GM11168 (cell line): ENCODE measurements around the gene GPHN.
"Not testable (repeated sequence)": the region's sequence is repeated elsewhere in the genome, so short reads cannot be mapped to it uniquely, and the experiment has no call there.

Experiments used
- in situ Hi-C: fragments of 300-500 bp; cut with MboI; formaldehyde crosslinking; loops from one replicate; pipeline ENCODE4 v1.12.0; 2022; ENCODE audit warnings: low sequenced_read_pairs; ENCODE audit not compliant: unreplicated experiment

Gene GPHN

DNA sequence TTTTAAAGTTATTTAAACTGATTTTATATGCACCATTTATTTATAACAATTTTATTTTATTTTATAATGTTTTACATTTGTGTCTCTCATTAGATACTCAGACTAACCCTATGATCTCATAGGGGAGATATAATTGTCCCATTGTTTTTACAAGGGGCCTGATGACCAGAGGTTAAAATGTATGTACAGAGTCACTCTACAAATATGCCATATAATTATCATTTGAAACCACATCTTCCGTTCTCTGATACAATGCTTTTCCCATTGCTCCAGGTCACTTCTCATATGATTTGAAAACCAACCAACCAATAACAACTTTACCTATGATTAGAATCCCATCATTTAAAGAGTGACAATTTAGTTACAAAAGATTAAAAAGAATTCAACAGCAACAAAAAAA is 137.8 kb downstream of the GPHN start:
- in situ Hi-C loops, result no loop called here

- in situ Hi-C loops, result no loop called here
Observed at GRCh38 chr14:66649498-66649897, 141.6 kb downstream of the GPHN start.

DNA sequence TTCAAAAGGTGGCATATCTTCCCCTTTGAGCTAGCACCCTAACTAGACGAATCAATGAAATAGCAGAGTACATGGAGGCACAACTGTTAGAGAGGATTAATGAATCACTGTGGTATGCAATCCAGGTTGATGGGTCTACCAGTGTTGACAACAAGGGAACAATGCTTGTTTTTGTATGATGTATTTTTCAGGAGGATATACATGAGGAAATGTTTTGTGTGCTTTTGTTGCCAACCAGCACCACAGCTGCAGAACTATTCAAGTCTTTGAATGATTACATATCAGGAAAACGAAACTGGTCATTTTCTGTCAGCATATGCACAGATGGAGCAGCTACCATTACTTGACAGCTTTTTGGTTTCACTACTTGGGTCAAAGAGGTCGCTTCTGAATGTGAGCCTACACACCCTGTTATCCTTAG is 142.6 kb downstream of the GPHN start:
- in situ Hi-C loops, result no loop called here

GRCh38 chr14:66651536-66652220 is 143.7 kb downstream of the GPHN start:
- in situ Hi-C loops, result no loop called here

DNA sequence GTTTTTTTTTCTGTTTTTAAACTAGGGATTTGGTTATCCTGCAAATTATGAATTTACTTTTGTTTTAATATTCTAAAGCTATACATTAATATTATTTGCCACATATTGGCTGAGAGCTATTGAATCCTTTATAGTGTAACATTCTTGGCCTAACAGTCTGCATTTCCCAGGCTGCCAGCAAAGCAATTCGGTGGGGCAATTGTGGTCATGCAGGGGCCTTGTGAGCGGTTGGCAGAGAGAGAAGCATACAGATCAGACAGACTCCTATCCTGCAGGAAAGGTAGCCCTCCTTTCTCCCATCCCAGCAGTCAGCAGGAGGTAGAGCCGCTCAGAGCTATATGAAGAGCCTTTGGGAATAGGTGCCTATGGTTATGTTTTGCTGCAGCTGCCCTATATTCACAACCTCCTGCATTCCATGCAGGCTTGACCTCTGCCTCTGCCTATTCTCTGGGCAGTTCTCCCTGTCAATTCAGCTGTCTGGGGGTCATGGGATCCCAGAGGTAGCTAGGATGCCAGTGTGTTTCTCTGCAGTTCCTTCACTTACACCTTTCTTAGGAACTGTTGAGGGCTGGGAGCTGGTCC is 144.7 kb downstream of the GPHN start:
- in situ Hi-C loops, result no loop called here

DNA sequence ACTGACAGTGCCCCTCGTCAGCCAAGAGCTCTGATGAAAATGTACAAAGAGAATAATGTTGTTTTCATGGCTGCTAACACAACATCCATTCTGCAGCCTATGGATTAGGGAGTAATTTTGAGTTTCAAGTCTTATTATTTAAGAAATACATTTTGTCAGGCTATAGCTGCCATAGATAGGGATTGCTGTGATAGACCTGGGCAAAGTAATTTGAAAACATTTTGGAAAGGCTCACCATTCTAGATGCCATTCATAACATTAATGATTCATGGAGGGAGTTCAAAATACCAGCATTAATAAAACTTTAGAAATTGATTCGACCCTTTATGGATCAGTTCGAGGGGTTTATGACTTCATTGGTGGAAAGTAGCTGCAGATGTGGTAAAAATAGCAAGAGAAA is 149.8 kb downstream of the GPHN start:
- in situ Hi-C loops, result no loop called here

GRCh38 chr14:66662374-66662773 is 154.4 kb downstream of the GPHN start:
- in situ Hi-C loops, result loop anchor here (5.0 kb wide), 1 partner anchor 50 kb away; no protein-coding TSS in a partner anchor

DNA sequence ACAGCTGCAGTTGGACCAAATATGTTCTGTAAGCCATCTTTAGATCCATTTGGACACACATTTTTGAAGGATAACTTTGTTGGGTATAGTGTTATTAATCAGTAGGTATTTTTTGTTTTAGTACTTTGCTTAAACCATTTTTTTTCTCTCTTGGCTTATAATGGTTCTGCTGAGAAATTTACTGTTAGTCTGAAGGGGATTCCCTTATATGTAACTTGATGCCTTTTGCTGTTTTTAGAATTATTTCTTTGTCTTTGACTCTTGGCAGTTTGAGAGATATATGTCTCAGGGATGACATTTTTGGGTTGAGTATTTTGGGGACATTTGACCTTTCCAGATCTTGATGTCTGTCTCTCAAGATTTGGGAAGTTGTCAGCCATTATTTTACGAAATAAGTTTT is 169.8 kb downstream of the GPHN start:
- in situ Hi-C loops, result no loop called here

DNA sequence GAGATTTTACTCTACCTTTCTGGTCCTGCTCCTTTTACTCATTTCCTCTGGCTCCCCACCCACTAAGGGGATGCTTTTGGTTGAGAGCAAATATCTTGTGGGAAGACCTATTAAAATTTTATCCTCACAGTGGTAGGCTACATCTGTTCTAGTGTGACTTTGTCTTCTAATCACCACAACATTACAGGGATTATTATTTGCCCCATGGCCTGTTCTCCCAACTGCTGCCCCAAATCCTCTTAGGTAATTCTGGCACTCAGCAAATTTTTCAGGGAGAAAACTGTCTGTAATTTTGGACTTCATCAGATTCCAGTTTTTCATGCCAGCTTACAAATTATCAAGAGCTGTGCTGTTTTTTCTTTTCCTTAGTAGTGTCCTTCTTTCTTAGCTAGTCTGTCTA is 172.3 kb downstream of the GPHN start:
- in situ Hi-C loops, result no loop called here

DNA sequence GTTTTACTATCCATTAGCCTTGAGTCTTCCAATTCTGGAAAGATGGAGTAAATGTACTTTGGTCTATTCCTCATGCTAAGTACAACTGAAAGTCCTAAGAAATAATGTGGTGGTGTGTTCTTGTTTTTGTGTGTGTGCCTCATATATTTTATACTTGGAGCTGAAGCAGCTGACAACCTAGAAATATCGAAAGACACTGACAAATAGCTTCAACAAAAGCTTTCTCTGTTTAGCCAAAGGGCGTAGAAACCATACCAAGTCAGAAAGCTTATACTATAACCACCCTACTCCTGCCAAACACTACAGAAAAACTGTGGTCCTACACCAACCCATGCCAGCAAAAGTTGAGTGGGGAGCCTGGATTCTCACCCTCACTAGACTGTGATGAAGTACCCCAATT is 188.4 kb downstream of the GPHN start:
- in situ Hi-C loops, result no loop called here

DNA sequence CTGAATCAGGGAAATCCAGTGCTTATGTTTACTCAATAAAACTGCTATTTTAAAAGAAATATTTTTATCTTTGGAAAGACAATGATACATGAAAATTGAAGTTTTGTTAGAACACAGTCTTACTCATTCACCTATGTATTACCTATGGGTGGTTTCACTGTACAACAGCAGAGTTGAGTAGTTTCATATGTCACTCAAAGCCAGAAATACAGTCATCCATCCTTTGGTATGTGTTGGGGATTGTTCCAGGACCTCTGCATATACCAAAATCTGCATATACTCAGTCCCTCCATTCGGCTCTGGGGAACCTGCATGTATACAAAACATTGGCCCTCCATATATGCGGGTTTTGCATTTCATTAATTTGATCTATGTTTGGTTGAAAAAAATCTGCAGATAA is 190.6 kb downstream of the GPHN start:
- in situ Hi-C loops, result no loop called here

- in situ Hi-C loops, result no loop called here
Observed at GRCh38 chr14:66701813-66702212, 193.9 kb downstream of the GPHN start.

DNA sequence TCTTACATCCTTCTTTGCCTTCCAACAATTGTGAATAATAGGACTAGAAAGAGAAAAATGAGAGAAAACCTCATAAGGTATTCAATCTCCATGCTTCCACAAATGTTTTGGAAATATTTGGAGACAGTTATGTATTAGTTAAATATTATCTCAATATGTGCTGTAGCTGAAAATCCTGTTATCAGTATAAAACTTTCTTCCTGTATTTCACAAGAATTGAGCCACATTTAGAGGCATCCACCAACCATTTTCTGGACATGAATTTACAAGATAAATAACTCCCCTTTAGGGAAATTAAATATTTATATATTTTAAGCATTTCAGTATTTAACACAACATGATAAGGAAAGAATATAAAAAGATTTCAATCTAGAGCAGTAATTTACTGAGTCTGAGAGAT is 200.3 kb downstream of the GPHN start:
- in situ Hi-C loops, result no loop called here

DNA sequence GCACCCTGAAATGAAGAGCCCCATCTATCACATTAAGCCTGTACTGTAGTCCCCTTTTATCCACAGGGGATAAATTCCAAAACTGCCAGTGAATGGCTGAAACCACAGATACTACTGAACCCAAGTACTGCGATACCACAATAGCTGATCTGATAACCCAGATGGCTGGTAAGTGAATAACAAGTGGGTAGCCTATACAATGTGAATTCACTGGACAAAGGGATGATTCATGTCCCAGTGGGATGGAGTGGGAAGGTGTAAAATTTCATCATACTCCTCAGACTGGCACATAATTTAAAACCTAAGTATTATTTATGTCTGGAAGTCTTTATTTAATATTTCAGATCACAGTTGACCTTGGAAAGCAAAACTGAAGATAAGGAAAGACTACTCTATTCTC is 201.3 kb downstream of the GPHN start:
- in situ Hi-C loops, result no loop called here

DNA sequence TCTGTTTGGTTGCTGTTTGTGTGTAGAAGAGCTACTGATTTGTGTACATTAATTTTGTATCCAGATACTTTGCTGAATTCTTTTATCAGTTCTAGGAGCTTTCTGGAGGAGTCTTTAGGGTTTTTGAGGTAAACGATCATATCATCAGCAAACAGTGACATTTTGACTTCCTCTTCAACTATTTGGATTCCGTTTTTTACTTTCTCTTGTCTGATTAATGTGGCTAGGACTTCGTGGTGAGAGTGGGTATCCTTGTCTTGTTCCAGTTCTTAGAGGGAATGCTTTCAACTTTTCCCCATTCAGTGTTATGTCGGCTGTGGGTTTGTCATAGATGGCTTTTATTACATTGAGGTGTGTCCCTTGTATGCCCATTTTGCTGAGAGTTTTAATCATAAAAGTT is 206.3 kb downstream of the GPHN start:
- in situ Hi-C loops, result loop anchor here (5.0 kb wide), 1 partner anchor 52 kb away; no protein-coding TSS in a partner anchor

DNA sequence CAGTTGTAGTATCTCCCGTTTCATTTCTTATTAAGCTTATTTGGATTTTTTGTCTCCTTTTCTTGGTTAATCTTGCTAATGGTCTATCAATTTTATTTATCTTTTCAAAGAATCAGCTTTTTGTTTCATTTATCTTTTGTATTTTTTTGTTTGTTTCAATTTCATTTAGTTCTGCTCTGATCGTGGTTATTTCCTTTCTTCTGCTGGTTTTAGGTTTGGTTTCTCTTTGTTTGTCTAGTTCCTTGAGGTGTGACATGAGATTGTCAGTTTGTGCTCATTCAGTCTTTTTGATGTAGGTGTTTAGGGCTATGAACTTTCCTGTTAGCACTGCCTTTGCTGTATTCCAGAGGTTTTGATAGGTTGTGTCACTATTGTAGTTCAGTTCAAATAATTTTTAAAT is 207.4 kb downstream of the GPHN start:
- in situ Hi-C loops, result not testable (repeated sequence)

DNA sequence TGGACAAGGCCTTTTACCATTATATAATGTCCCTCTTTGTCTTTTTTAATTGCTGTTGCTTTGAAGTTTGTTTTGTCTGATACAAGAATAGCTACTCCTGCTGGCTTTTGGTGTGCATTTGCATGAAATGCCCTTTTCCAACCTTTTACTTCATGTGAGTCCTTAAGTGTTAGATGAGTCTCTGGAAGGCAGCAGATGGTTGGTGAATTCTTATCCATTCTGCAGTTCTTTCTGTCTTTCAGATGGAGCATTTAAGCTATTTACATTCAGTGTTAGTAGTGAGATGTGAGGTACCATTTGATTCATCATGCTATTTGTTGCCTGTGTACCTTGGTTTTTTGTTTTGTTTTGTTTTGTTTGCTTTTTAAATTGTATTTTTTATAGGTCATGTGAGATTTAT is 208.3 kb downstream of the GPHN start:
- in situ Hi-C loops, result no loop called here

- in situ Hi-C loops, result no loop called here
Observed at GRCh38 chr14:66717561-66718140, 209.7 kb downstream of the GPHN start.

- in situ Hi-C loops, result no loop called here
Observed at GRCh38 chr14:66724996-66725395, 217.0 kb downstream of the GPHN start.

- in situ Hi-C loops, result not testable (repeated sequence)
Observed at GRCh38 chr14:66731298-66731697, 223.4 kb downstream of the GPHN start.

GRCh38 chr14:66735853-66736252 is 227.9 kb downstream of the GPHN start:
- in situ Hi-C loops, result no loop called here

- in situ Hi-C loops, result loop anchor here (5.0 kb wide), 1 partner anchor 108 kb away; no protein-coding TSS in a partner anchor
Observed at GRCh38 chr14:66739826-66740225, 231.9 kb downstream of the GPHN start.
